ENCODE results near the gene MAP3K8. TPM values are rescaled to one million over a fixed set of nuclear protein-coding genes. Genes with fewer than 3 reads are reported as not detected.

Gene MAP3K8
- total RNA-seq, 1 donor from 2014 or later: 5.1 TPM

DNA sequence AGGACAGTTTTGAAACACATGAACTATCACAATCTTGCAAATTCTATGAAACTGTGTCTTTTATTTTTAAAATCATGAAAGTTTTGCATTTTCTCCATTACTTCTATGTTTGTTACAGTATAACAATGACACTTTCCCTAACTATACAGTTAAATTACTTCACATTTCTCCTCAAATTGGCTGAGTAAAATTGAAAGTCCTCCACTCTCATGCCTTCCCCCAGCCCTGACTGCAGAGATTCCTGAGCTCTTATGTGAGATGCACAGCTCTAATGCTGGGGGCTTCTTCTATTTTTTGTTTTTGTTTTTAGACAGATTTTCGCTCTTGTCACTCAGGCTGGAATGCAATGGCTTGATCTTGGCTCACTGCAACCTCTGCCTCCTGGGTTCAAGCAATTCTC, 22.7 kb upstream of the MAP3K8 start:
- Histone ChIP-seq H3K4me3 (ENCODE audit: insufficient read depth, low read depth, low read length) (no peak overlapping the region), H2AFZ (ENCODE audit: low read depth, low read length) (no peak overlapping the region), H3K9me3 (ENCODE audit: insufficient read depth, low read depth, low read length) (no peaks in the 10 kb centered on the region), H3K27me3 (ENCODE audit: insufficient read depth, low read length) (no peaks in the 10 kb centered on the region), H4K20me1 (ENCODE audit: insufficient read depth, low read length) (no peaks in the 10 kb centered on the region), H3K27ac (ENCODE audit: low read depth, low read length) (no peak overlapping the region), H3K4me1 (ENCODE audit: insufficient read depth, low read length) (no peaks in the 10 kb centered on the region), H3K36me3 (ENCODE audit: insufficient read depth, low read length) (no peaks in the 10 kb centered on the region), H3K4me2 (ENCODE audit: low read length) (no peak overlapping the region), H3K9ac (ENCODE audit: low read length) (no peak overlapping the region), H3K79me2 (ENCODE audit: insufficient read depth, low read length) (no peaks in the 10 kb centered on the region)
- Mint-ChIP-seq H3K27ac (ENCODE audit: unreplicated experiment) (no peak overlapping the region), H3K36me3 (ENCODE audit: low read depth, unreplicated experiment) (no peaks in the 10 kb centered on the region), H3K27me3 (ENCODE audit: low read depth, unreplicated experiment) (no peaks in the 10 kb centered on the region), H3K4me1 (ENCODE audit: low read depth, unreplicated experiment) (no peaks in the 10 kb centered on the region), H3K9me3 (ENCODE audit: unreplicated experiment) (peaks cover 4% of the 10 kb centered on the region), H3K4me3 (ENCODE audit: unreplicated experiment) (no peak overlapping the region)
- FAIRE-seq: no peak
- DNase-seq (ENCODE audit: low read depth): no peak
- TF ChIP-seq EZH2 (IDR thresholded peaks at IDR 0.05; ENCODE audit: insufficient read depth, low read length): no peak
- TF ChIP-seq, protein P1, sequence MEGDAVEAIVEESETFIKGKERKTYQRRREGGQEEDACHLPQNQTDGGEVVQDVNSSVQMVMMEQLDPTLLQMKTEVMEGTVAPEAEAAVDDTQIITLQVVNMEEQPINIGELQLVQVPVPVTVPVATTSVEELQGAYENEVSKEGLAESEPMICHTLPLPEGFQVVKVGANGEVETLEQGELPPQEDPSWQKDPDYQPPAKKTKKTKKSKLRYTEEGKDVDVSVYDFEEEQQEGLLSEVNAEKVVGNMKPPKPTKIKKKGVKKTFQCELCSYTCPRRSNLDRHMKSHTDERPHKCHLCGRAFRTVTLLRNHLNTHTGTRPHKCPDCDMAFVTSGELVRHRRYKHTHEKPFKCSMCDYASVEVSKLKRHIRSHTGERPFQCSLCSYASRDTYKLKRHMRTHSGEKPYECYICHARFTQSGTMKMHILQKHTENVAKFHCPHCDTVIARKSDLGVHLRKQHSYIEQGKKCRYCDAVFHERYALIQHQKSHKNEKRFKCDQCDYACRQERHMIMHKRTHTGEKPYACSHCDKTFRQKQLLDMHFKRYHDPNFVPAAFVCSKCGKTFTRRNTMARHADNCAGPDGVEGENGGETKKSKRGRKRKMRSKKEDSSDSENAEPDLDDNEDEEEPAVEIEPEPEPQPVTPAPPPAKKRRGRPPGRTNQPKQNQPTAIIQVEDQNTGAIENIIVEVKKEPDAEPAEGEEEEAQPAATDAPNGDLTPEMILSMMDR (IDR thresholded peaks at IDR 0.05; ENCODE audit: insufficient read depth, low read depth, low read length): no peak

DNA sequence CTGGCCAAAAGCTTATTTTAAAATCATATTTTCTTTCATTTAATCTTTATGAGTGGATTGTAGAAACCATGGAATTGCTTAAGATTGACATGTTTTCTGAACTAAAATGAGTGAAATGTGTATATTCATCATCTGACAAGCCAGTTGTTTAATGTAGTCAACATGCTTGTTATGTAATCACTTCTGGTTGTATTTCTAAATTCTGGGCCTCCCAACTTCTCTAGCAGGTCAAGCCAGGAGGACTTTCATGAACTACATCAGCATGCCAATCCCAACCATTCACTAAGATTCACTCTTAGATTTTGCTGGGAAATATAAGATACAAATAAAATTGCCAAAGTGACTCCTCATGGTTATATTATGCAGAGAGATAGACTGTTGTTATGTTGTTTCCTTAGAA, 21.1 kb upstream of the MAP3K8 start:
- H3K4me1 ChIP-seq (ENCODE audit: insufficient read depth, low read length): no peaks in the 10 kb centered on the region
- H3K79me2 ChIP-seq (ENCODE audit: insufficient read depth, low read length): no peaks in the 10 kb centered on the region
- no peaks in the 10 kb centered on the region for H3K36me3 ChIP-seq (ENCODE audit: insufficient read depth, low read length)
- no peaks in the 10 kb centered on the region for H3K36me3 Mint-ChIP-seq (ENCODE audit: low read depth, unreplicated experiment)
- H3K27ac Mint-ChIP-seq (ENCODE audit: unreplicated experiment): no peak overlapping the region
- FAIRE-seq (no peak), DNase-seq (ENCODE audit: low read depth) (no peak)
- H2AFZ ChIP-seq (ENCODE audit: low read depth, low read length): no peak overlapping the region
- H3K4me3 ChIP-seq (ENCODE audit: insufficient read depth, low read depth, low read length): no peak overlapping the region
- H3K4me2 ChIP-seq (ENCODE audit: low read length): no peak overlapping the region
- no peak overlapping the region for H3K27ac ChIP-seq (ENCODE audit: low read depth, low read length)
- H3K9me3 ChIP-seq (ENCODE audit: insufficient read depth, low read depth, low read length): no peaks in the 10 kb centered on the region
- H3K27me3 Mint-ChIP-seq (ENCODE audit: low read depth, unreplicated experiment): no peaks in the 10 kb centered on the region
- no peaks in the 10 kb centered on the region for H4K20me1 ChIP-seq (ENCODE audit: insufficient read depth, low read length)
- H3K4me1 Mint-ChIP-seq (ENCODE audit: low read depth, unreplicated experiment): no peaks in the 10 kb centered on the region
- no peaks in the 10 kb centered on the region for H3K27me3 ChIP-seq (ENCODE audit: insufficient read depth, low read length)
- H3K4me3 Mint-ChIP-seq (ENCODE audit: unreplicated experiment): no peak overlapping the region
- no peaks in the 10 kb centered on the region for H3K9me3 Mint-ChIP-seq (ENCODE audit: unreplicated experiment)
- H3K9ac ChIP-seq (ENCODE audit: low read length): no peak overlapping the region
- TF ChIP-seq, protein P1 (IDR thresholded peaks at IDR 0.05; ENCODE audit: insufficient read depth, low read depth, low read length): no peak
- TF ChIP-seq EZH2 (IDR thresholded peaks at IDR 0.05; ENCODE audit: insufficient read depth, low read length): no peak

DNA sequence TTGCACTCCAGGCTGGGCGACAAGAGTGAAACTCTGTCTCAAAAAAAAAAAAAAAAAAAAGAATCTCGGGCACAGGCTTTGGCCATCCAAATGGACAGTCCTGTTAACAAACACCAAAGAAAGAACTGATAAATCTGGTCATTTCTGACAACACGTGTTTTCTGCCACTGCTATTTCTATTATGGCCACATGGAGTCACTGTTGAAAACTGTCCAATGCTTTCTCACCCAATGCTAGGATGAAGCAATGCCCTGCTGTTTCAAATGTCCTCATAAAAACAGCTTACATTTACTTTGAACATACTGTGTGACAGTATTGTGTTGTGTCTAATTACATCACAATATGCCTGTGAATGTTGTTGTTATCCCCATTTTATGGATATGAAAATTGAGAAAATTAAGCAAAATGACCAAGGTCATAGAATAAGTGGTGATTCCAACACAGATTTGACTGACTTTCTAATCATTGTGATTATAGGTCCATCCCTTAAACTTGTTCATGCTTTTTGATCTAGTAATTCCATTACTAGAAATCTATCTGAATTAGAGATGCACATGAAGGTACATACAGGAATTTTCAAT, 19.9 kb upstream of the MAP3K8 start:
- TF ChIP-seq EZH2 (IDR thresholded peaks at IDR 0.05; ENCODE audit: insufficient read depth, low read length): no peak
- TF ChIP-seq, protein P1 (IDR thresholded peaks at IDR 0.05; ENCODE audit: insufficient read depth, low read depth, low read length): peak; percentile 92
- H3K4me1 Mint-ChIP-seq (ENCODE audit: low read depth, unreplicated experiment): peaks cover 4% of the 10 kb centered on the region
- Histone ChIP-seq H3K79me2 (ENCODE audit: insufficient read depth, low read length) (no peaks in the 10 kb centered on the region), H3K4me3 (ENCODE audit: insufficient read depth, low read depth, low read length) (no peak overlapping the region), H3K4me2 (ENCODE audit: low read length) (no peak overlapping the region), H3K27ac (ENCODE audit: low read depth, low read length) (no peak overlapping the region), H3K9me3 (ENCODE audit: insufficient read depth, low read depth, low read length) (no peaks in the 10 kb centered on the region), H4K20me1 (ENCODE audit: insufficient read depth, low read length) (no peaks in the 10 kb centered on the region), H2AFZ (ENCODE audit: low read depth, low read length) (no peak overlapping the region), H3K27me3 (ENCODE audit: insufficient read depth, low read length) (no peaks in the 10 kb centered on the region), H3K4me1 (ENCODE audit: insufficient read depth, low read length) (no peaks in the 10 kb centered on the region), H3K9ac (ENCODE audit: low read length) (no peak overlapping the region), H3K36me3 (ENCODE audit: insufficient read depth, low read length) (no peaks in the 10 kb centered on the region)
- no peak overlapping the region for H3K4me3 Mint-ChIP-seq (ENCODE audit: unreplicated experiment)
- DNase-seq (ENCODE audit: low read depth) (peak; percentile 32), FAIRE-seq (peak; percentile 89)
- H3K27ac Mint-ChIP-seq (ENCODE audit: unreplicated experiment): no peak overlapping the region
- H3K27me3 Mint-ChIP-seq (ENCODE audit: low read depth, unreplicated experiment): no peaks in the 10 kb centered on the region
- H3K36me3 Mint-ChIP-seq (ENCODE audit: low read depth, unreplicated experiment): no peaks in the 10 kb centered on the region
- H3K9me3 Mint-ChIP-seq (ENCODE audit: unreplicated experiment): no peaks in the 10 kb centered on the region
